ENCODE data around the gene KRT39. TPM values are rescaled to one million over a fixed set of nuclear protein-coding genes. Genes with fewer than 3 reads are reported as not detected.
A peak's percentile ranks its signal among the peaks of the same experiment; 100 is the strongest.
"Not testable (repeated sequence)": the region's sequence is repeated elsewhere in the genome, so short reads cannot be mapped to it uniquely, and the experiment has no call there.

Gene KRT39
- total RNA-seq, 1 donor from 2014 or later: not detected

DNA sequence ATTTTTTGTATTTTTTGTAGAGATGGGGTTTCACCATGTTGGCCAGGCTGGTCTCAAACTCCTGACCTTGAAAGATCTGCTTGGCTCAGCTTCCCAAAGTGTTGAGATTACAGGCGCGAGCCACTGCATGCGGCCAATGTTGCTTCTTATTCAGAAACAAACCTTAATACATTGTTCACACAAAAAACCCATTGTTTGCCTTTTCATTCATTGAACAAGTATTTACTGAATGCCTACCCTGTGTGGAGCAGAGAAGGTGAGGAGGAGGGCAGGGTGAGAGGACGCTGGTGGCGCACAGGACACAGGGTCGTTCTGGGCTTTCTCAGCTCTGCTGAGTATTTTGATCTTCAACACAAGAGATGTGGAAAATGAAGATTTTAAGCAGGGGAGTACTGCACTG, 21.3 kb downstream of the KRT39 start:
- no peak for FAIRE-seq
- DNase-seq (ENCODE audit: low spot score in 2 of 2): no peak

DNA sequence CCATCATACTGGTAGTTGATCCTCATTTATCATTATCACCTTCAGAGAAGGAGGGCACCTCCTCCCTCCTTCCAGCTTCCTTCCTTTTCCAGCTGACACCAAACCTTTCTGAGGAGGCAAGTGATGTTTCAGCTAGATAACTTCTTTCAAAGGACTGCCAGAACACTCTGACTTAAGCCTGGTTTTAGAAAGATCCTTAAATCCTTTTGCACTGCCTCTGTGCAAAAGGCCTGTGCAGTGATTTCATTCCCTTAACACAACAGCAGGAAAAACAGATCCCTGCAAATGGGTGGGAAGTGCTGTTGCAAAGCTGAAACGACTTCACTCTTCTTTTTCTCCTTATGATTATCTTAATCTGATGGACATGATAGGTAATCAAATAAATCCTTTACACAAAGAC, 22.2 kb downstream of the KRT39 start:
- no peak for DNase-seq (ENCODE audit: low spot score in 2 of 2)
- FAIRE-seq: no peak

DNA sequence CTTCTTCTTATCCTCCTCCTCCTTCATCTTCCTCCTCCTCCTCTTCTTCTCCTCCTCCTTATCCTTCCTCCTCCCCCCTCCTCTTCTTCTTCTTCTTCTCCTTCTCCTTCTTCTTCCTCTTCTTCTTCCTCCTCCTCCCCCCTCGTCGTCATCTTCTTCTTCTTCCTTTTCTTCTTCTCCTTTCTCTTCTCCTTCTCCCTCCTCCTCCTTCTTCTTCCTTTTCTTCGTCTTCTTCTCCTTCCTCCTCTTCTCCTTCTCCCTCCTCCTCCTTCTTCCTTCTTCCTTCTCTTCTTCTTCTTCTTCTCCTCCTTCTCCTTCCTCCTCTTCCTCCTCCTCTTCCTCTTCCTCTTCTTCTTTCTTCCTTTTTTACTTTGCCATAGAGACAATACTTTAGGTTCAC, 24.2 kb downstream of the KRT39 start:
- DNase-seq (ENCODE audit: low spot score in 2 of 2) (no peak), FAIRE-seq (no peak)

DNA sequence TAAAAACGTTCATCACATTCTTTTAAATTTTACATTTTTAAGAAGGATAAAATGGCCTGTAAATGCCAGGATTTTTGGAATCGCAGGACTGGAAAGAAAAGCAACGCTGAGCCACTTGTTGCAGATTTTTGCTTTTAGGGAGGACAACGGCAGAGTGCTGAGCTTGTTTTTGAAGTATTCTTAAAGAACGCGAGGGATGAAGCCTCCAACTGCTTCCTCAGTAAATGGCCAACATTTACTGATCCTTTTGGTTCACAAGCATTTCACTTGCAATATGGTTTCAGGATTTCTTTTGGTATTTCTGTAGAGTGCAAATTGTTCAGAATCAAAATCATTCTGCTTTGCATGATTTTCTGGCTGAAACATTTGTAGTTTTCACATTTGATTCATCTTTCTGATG, 26.5 kb downstream of the KRT39 start:
- FAIRE-seq: no peak
- DNase-seq (ENCODE audit: low spot score in 2 of 2): no peak

GRCh38 chr17:40938981-40939380, 27.8 kb downstream of the KRT39 start:
- DNase-seq (ENCODE audit: low spot score in 2 of 2): no peak

GRCh38 chr17:40937384-40937819, 29.3 kb downstream of the KRT39 start, which contains the start of gene KRT23:
Gene KRT23 (minus strand): TSS chr17:40937646. CDS start chr17:40936603, 1,043 bp downstream.
- no peak for DNase-seq (ENCODE audit: low spot score in 2 of 2)
- FAIRE-seq: no peak

More at GRCh38 chr17:40938981-40939380, 27.8 kb downstream of the KRT39 start:
- FAIRE-seq: no peak

DNA sequence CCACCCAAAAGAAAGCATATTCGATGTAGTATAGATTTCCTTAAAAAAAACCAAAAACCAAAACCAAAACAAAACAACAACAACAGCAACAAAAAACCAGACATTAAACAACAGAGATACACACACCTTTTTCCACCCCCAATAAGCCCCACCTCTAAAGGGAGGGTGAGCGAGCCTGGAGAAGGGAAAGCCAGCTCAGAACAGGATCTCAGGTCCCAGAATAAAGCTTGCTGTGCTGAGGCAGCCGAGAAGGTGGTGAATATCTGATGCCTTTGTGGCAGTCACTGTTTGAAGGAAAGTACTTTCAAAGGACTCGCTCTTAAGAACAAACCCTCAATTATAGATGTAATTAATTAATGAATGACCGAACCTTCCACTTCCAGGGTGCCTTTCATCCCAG, 29.8 kb downstream of the KRT39 start:
- no peak for FAIRE-seq
- no peak for DNase-seq (ENCODE audit: low spot score in 2 of 2)

- DNase-seq (ENCODE audit: low spot score in 2 of 2) (no peak), FAIRE-seq (no peak)
Observed at GRCh38 chr17:40936437-40936971, 30.2 kb downstream of the KRT39 start.

GRCh38 chr17:40935624-40936023, 31.1 kb downstream of the KRT39 start:
- FAIRE-seq (no peak), DNase-seq (ENCODE audit: low spot score in 2 of 2) (no peak)

DNA sequence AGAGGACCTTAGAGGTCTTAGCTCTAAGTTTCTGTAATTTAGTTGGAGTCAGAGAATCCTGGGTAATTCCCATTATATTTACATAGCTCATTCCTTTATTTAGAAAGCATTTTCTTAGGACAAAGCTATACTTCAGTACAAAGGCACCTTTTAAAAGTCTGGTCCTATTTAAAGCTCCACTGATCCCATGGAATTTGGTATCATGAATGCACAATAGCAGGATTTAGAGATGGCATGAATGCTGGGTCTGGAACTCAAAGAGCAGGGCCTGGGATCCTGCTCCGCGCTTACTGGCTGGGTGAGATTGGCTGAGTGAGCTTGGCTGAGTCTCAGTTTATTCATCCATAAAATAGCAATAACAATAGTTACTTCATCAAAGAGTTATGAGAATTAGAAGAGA, 34.1 kb downstream of the KRT39 start:
- FAIRE-seq (no peak), DNase-seq (ENCODE audit: low spot score in 2 of 2) (no peak)

- FAIRE-seq (no peak), DNase-seq (ENCODE audit: low spot score in 2 of 2) (no peak)
Observed at GRCh38 chr17:40931311-40931710, 35.4 kb downstream of the KRT39 start.

DNA sequence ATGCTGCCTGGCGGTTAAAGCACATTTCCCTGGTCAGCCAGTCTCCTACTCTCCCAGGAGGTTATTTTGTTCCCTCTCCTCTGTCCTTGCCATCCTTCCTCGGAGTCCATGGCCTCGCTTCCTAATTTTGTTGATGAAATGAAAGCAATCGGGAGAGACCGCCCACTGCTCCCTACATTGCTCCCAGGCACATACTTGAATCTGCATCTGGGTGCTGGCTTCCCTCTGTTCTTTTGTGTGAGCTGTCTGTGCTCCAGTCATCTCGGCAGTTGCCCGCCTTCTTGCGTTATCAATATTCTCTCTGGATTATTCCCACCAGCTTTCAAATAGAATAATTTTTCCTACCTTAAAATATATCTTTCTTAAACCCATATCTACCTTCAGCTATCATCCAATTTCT, 40.4 kb downstream of the KRT39 start:
- DNase-seq (ENCODE audit: low spot score in 2 of 2): no peak
- no peak for FAIRE-seq

DNA sequence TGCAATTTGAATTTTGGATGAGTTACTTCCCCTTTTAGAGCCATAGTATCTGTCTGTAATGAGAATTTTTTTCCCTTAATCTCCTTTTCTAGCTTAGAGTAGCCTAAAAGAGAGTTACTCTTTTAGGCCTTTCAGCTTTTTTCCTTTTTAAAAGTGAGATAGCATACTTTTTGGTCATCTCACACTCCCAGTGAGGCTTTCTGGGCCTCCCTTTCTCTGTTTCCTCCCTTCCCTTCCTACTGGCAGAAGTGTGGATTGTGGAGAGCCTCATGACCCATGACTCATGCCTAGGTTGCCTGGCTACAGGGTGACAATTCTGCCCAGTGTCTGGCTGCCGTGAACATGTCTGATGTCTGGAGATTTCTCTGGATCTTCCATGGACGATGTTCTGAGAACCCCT, 44.5 kb downstream of the KRT39 start:
- FAIRE-seq: no peak
- DNase-seq (ENCODE audit: low spot score in 2 of 2): no peak

DNA sequence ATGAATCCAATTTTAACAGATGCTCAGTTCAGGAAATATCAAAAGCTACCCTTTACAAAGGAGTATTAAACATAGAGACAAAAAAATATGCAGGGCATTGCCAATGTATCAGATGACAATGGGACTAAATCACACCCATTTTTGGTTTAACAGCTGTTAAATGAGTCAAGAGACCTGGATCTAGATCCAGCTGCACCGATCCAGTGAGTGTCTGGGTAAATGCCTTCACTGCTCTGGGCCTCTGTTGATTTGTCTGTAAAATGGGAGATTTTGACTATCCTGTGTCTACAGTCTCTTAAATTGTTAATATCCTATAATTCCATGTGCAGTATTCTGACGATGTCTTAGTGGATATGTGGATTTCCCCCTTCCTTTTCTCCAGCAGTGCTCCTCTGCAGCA, 45.7 kb downstream of the KRT39 start:
- FAIRE-seq (no peak), DNase-seq (ENCODE audit: low spot score in 2 of 2) (no peak)

GRCh38 chr17:40917116-40917515, 49.6 kb downstream of the KRT39 start:
- FAIRE-seq; DNase-seq (ENCODE audit: low spot score in 2 of 2): not testable (repeated sequence)

DNA sequence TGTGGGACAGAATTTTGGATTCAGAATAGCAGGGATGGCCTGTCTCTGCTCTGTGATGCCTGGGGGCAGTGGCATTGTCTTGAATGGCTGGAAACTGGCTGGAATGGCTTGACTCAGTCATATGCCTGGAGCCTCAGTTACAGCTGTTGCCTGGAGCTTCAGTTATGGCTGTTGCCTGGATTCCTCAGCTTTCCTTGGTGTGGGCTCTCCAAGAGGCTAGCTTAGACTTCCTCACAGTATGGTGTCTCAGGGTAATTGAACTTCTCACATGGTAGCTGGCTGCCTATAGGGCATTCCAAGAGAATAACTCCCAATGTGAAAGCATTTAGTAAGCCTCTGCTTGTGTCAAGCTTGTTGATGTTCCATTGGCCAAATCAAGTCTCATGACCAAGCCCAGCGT, 50.4 kb downstream of the KRT39 start:
- FAIRE-seq: no peak
- no peak for DNase-seq (ENCODE audit: low spot score in 2 of 2)

GRCh38 chr17:40915721-40916256, 51.0 kb downstream of the KRT39 start:
- FAIRE-seq (no peak), DNase-seq (ENCODE audit: low spot score in 2 of 2) (no peak)

DNA sequence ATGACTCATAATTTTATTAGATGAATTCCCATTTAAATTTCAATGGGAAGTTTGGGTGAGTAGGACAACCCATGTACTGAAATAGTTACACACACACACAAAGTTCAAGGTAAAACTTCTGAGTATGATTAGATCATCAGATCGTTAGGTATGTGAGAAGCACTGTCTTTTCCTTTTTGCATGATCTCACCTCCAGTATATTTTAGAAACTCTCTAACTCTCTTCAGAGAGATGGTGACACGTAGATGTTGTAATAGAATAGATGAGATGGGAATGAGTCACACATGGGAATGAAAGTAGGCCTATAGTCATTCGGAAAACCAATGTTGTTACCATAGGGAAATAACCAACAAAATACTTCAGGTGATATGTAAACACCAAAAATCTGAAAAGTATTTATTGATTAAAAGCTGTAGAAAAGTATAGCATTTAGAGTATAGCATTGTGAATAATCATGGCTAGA, 51.5 kb downstream of the KRT39 start:
- FAIRE-seq (no peak), DNase-seq (ENCODE audit: low spot score in 2 of 2) (no peak)

- FAIRE-seq: no peak
Observed at GRCh38 chr17:40914075-40914855, 52.5 kb downstream of the KRT39 start.

GRCh38 chr17:40912486-40913210, 54.1 kb downstream of the KRT39 start:
- DNase-seq (ENCODE audit: low spot score in 2 of 2): no peak
- no peak for FAIRE-seq

More at GRCh38 chr17:40914075-40914855, 52.5 kb downstream of the KRT39 start:
- DNase-seq (ENCODE audit: low spot score in 2 of 2): no peak

- FAIRE-seq: no peak
- DNase-seq (ENCODE audit: low spot score in 2 of 2): peak in 1 of 2 donors; percentile 16
Observed at GRCh38 chr17:40910441-40910841, 56.3 kb downstream of the KRT39 start.

Data from frontal cortex (tissue), 4 donors.